GM18951 (cell line): ENCODE data around the gene ANKFN1.

ENCODE experiments used
- POLR2A ChIP-seq: IDR thresholded peaks from 4 replicates; pipeline ENCODE4 v1.6.1; 2011; ENCODE audit warnings: mild to moderate bottlenecking; ENCODE audit not compliant: insufficient read length, insufficient read depth; ENCODE audit errors: extremely low read depth
- in situ Hi-C: fragments of 300-500 bp; cut with MboI; formaldehyde crosslinking; loops from one replicate; pipeline ENCODE4 v1.12.0; 2022; ENCODE audit warnings: low sequenced_read_pairs, mixed read lengths, inconsistent platforms; ENCODE audit not compliant: unreplicated experiment

Gene ANKFN1

GRCh38 chr17:56158915-56159825 lies 5.9 kb downstream of the ANKFN1 start:
- in situ Hi-C loops = no loop called here
- no peak for TF ChIP-seq POLR2A

GRCh38 chr17:56159826-56160380 lies 6.6 kb downstream of the ANKFN1 start:
- no peak for TF ChIP-seq POLR2A
- in situ Hi-C loops = no loop called here

- in situ Hi-C loops = no loop called here
- TF ChIP-seq POLR2A = no peak
Observed at GRCh38 chr17:56160422-56160821, 7.1 kb downstream of the ANKFN1 start.

- in situ Hi-C loops = no loop called here
- no peak for TF ChIP-seq POLR2A
Observed at GRCh38 chr17:56165072-56165641, 11.9 kb downstream of the ANKFN1 start.

GRCh38 chr17:56167491-56167890 lies 14.2 kb downstream of the ANKFN1 start:
- TF ChIP-seq POLR2A = no peak
- in situ Hi-C loops = no loop called here

- in situ Hi-C loops = no loop called here
- no peak for TF ChIP-seq POLR2A
Observed at GRCh38 chr17:56169621-56170020, 16.3 kb downstream of the ANKFN1 start.

GRCh38 chr17:56171186-56171959 lies 18.1 kb downstream of the ANKFN1 start:
- in situ Hi-C loops = no loop called here
- TF ChIP-seq POLR2A = no peak

- no peak for TF ChIP-seq POLR2A
- in situ Hi-C loops = no loop called here
Observed at GRCh38 chr17:56172517-56172982, 19.3 kb downstream of the ANKFN1 start.

- in situ Hi-C loops = no loop called here
Observed at GRCh38 chr17:56173026-56173425, 19.8 kb downstream of the ANKFN1 start.

GRCh38 chr17:56173958-56174835 lies 20.9 kb downstream of the ANKFN1 start:
- no peak for TF ChIP-seq POLR2A
- in situ Hi-C loops = no loop called here

More at GRCh38 chr17:56173026-56173425, 19.8 kb downstream of the ANKFN1 start:
- no peak for TF ChIP-seq POLR2A

GRCh38 chr17:56175299-56175955 lies 22.2 kb downstream of the ANKFN1 start:
- no peak for TF ChIP-seq POLR2A

GRCh38 chr17:56176091-56176490 lies 22.8 kb downstream of the ANKFN1 start:
- in situ Hi-C loops = no loop called here
- TF ChIP-seq POLR2A = no peak

More at GRCh38 chr17:56175299-56175955, 22.2 kb downstream of the ANKFN1 start:
- in situ Hi-C loops = no loop called here
